Activated CD8-positive, alpha-beta memory T cell treated with anti-CD3 and anti-CD28 coated beads, Interleukin-2, amount 50 U/mL, for 1 hour (primary cell): Measurements from ENCODE around the gene CLCNKA.
"Not testable (repeated sequence)": the region's sequence is repeated elsewhere in the genome, so short reads cannot be mapped to it uniquely, and the experiment has no call there.

ENCODE experiments used
- DNase-seq: peaks from one replicate; pipeline ENCODE4 v3.0.0-alpha.2; 2020; ENCODE audit errors: extremely low read depth

The CLCNKA gene

GRCh38 chr1:16017461-16018303 is 4.2 kb upstream of the CLCNKA start, which contains the start of gene HSPB7:
Gene HSPB7, minus strand, starts transcription at chr1:16018043. Its CDS starts 80 bp downstream, at chr1:16017963.
- no peak for DNase-seq

- DNase-seq: no peak
Observed at GRCh38 chr1:16018308-16018707, 3.5 kb upstream of the CLCNKA start.

GRCh38 chr1:16018749-16019643 is 2.8 kb upstream of the CLCNKA start:
- DNase-seq: no peak

- no peak for DNase-seq
Observed at GRCh38 chr1:16019644-16020277, 2.1 kb upstream of the CLCNKA start.

- DNase-seq: no peak
Observed at GRCh38 chr1:16020325-16020724, 1.5 kb upstream of the CLCNKA start.

GRCh38 chr1:16020878-16021277 is 958 bp upstream of the CLCNKA start:
- not testable (repeated sequence) for DNase-seq

GRCh38 chr1:16022393-16022792 is 557 bp downstream of the CLCNKA start:
- DNase-seq: no peak

- no peak for DNase-seq
Observed at GRCh38 chr1:16023050-16023653, 1.3 kb downstream of the CLCNKA start.

GRCh38 chr1:16026302-16026701 is 4.5 kb downstream of the CLCNKA start:
- DNase-seq: not testable (repeated sequence)

GRCh38 chr1:16026723-16027484 is 5.1 kb downstream of the CLCNKA start:
- no peak for DNase-seq

- DNase-seq: no peak
Observed at GRCh38 chr1:16028237-16029002, 6.6 kb downstream of the CLCNKA start.

GRCh38 chr1:16029003-16029268 is 7.1 kb downstream of the CLCNKA start:
- not testable (repeated sequence) for DNase-seq

- DNase-seq: no peak
Observed at GRCh38 chr1:16029288-16029687, 7.5 kb downstream of the CLCNKA start.

- DNase-seq: no peak
Observed at GRCh38 chr1:16031551-16031950, 9.7 kb downstream of the CLCNKA start.

- no peak for DNase-seq
Observed at GRCh38 chr1:16032388-16033102, 10.7 kb downstream of the CLCNKA start.

GRCh38 chr1:16033103-16033632 is 11.3 kb downstream of the CLCNKA start:
- DNase-seq: not testable (repeated sequence)

- not testable (repeated sequence) for DNase-seq
Observed at GRCh38 chr1:16036461-16036860, 14.6 kb downstream of the CLCNKA start.

- no peak for DNase-seq
Observed at GRCh38 chr1:16038620-16038912, 16.7 kb downstream of the CLCNKA start.

GRCh38 chr1:16039871-16040270 is 18.0 kb downstream of the CLCNKA start:
- not testable (repeated sequence) for DNase-seq

GRCh38 chr1:16041200-16041599 is 19.4 kb downstream of the CLCNKA start:
- DNase-seq: no peak
